ENCODE data around the gene COX18. TPM values are rescaled to one million over a fixed set of nuclear protein-coding genes. Genes with fewer than 3 reads are reported as not detected.

COX18 gene
- total and polyA plus RNA-seq, 12 donors = 8.0 to 22.3 (median 17.6) TPM

GRCh38 chr4:73066928-73067327, 2.6 kb downstream of the COX18 start:
- no peak overlapping the region for H3K27ac ChIP-seq
- no peak for TF ChIP-seq CTCF (IDR thresholded peaks at IDR 0.05)
- no peaks in the 10 kb centered on the region for H3K9me3 ChIP-seq
- no peaks in the 10 kb centered on the region for H3K27me3 ChIP-seq
- no peak overlapping the region for H3K4me3 ChIP-seq
- peaks cover 0 to 47% (median 0%) of the 10 kb centered on the region in 9 donors for H3K36me3 ChIP-seq
- H3K4me1 ChIP-seq = peaks cover 0 to 39% (median 29%) of the 10 kb centered on the region in 9 donors
- DNase-seq = no peak
- no peak for ATAC-seq
- intact Hi-C loops (cut with DNase I) = loop anchor here in 2 of 10 donors (5.0 kb wide), 1 partner anchor 190 kb away; the partner anchor contains the start of gene ANKRD17 (in 2 of the 2)
- WGBS, 2 donors = 98% methylated on average over 2 of the region's 2 CpGs

- Histone ChIP-seq H3K36me3 (peaks cover 0 to 52% (median 4%) of the 10 kb centered on the region in 9 donors), H3K27me3 (no peaks in the 10 kb centered on the region), H3K4me1 (peaks cover 0 to 39% (median 29%) of the 10 kb centered on the region in 9 donors), H3K27ac (no peak overlapping the region), H3K4me3 (no peak overlapping the region), H3K9me3 (no peaks in the 10 kb centered on the region)
- TF ChIP-seq CTCF (IDR thresholded peaks at IDR 0.05) = no peak
- ATAC-seq = no peak
- no peak for DNase-seq
- intact Hi-C loops (cut with DNase I) = loop anchor here in 2 of 10 donors (5.0 kb wide), 1 partner anchor 191 kb away; the partner anchor contains the start of gene ANKRD17 (in 2 of the 2)
- 61 to 72% methylated on average over 3 of the region's 3 CpGs for WGBS, 2 donors
Measured at GRCh38 chr4:73066445-73066844, 3.1 kb downstream of the COX18 start.

GRCh38 chr4:73064536-73064935, 5.0 kb downstream of the COX18 start:
- H3K36me3 ChIP-seq = peaks cover 0 to 71% (median 17%) of the 10 kb centered on the region in 9 donors
- H3K27me3 ChIP-seq = no peaks in the 10 kb centered on the region
- peaks cover 0 to 34% (median 22%) of the 10 kb centered on the region in 9 donors for H3K4me1 ChIP-seq
- no peak for TF ChIP-seq CTCF (IDR thresholded peaks at IDR 0.05)
- ATAC-seq = no peak
- intact Hi-C loops (cut with DNase I) = no loop called here
- DNase-seq = no peak
- no peak overlapping the region for H3K27ac ChIP-seq
- 71 to 84% methylated on average over 4 of the region's 4 CpGs for WGBS, 2 donors
- no peak overlapping the region for H3K4me3 ChIP-seq
- H3K9me3 ChIP-seq = no peaks in the 10 kb centered on the region

GRCh38 chr4:73055241-73055897, 14.1 kb downstream of the COX18 start:
- ATAC-seq = no peak
- Histone ChIP-seq H3K4me3 (no peak overlapping the region), H3K9me3 (no peaks in the 10 kb centered on the region), H3K27ac (no peak overlapping the region), H3K4me1 (peaks cover 0 to 6% (median 0%) of the 10 kb centered on the region in 9 donors), H3K36me3 (peaks cover 0 to 73% (median 36%) of the 10 kb centered on the region in 9 donors), H3K27me3 (no peaks in the 10 kb centered on the region)
- 63 to 99% methylated on average over 2 of the region's 2 CpGs for WGBS, 2 donors
- no peak for TF ChIP-seq CTCF (IDR thresholded peaks at IDR 0.05)
- no peak for DNase-seq
- intact Hi-C loops (cut with DNase I) = loop anchor here in 1 of 10 donors (10.0 kb wide), 1 partner anchor 209 kb away; no protein-coding TSS in a partner anchor

All from heart right ventricle (tissue), 16 donors.